ENCODE measurements around the gene SPTBN2. TPM values are rescaled to one million over a fixed set of nuclear protein-coding genes. Genes with fewer than 3 reads are reported as not detected.

The SPTBN2 gene
- total RNA-seq, 1 experiment from 2014 or later = 18.5 TPM

DNA sequence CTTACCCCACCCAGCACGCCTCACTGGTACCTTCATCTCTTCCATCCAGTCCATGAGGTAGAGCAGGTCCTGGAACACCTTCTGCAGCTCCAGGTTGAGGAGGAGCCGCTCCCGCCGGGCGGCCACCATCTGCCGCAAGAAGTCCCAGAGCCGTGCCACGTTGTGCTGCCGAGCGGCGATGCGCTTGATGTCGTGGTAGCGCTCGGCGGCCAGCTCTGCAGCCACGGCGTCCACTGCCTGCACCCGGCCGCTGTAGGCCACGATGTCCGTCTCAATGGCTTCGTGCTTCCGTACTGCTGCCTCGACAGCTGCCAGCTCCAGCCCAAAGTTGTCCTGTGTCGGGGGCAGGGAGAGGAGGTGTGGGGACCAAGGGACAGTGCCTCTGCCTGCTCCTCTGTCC is 21.5 kb downstream of the SPTBN2 start:
- CTCF ChIA-PET = no interaction called here
- TF ChIP-seq, protein P1, sequence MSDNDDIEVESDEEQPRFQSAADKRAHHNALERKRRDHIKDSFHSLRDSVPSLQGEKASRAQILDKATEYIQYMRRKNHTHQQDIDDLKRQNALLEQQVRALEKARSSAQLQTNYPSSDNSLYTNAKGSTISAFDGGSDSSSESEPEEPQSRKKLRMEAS (IDR thresholded peaks at IDR 0.05) = no peak
- TF ChIP-seq, protein P2, sequence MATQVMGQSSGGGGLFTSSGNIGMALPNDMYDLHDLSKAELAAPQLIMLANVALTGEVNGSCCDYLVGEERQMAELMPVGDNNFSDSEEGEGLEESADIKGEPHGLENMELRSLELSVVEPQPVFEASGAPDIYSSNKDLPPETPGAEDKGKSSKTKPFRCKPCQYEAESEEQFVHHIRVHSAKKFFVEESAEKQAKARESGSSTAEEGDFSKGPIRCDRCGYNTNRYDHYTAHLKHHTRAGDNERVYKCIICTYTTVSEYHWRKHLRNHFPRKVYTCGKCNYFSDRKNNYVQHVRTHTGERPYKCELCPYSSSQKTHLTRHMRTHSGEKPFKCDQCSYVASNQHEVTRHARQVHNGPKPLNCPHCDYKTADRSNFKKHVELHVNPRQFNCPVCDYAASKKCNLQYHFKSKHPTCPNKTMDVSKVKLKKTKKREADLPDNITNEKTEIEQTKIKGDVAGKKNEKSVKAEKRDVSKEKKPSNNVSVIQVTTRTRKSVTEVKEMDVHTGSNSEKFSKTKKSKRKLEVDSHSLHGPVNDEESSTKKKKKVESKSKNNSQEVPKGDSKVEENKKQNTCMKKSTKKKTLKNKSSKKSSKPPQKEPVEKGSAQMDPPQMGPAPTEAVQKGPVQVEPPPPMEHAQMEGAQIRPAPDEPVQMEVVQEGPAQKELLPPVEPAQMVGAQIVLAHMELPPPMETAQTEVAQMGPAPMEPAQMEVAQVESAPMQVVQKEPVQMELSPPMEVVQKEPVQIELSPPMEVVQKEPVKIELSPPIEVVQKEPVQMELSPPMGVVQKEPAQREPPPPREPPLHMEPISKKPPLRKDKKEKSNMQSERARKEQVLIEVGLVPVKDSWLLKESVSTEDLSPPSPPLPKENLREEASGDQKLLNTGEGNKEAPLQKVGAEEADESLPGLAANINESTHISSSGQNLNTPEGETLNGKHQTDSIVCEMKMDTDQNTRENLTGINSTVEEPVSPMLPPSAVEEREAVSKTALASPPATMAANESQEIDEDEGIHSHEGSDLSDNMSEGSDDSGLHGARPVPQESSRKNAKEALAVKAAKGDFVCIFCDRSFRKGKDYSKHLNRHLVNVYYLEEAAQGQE (IDR thresholded peaks at IDR 0.05; ENCODE audit: low read depth) = no peak
- TF ChIP-seq CEBPB (IDR thresholded peaks at IDR 0.05; ENCODE audit: low read depth) = no peak
- TF ChIP-seq CBX3 (IDR thresholded peaks at IDR 0.05; ENCODE audit: low read depth) = no peak
- TF ChIP-seq, protein P3, sequence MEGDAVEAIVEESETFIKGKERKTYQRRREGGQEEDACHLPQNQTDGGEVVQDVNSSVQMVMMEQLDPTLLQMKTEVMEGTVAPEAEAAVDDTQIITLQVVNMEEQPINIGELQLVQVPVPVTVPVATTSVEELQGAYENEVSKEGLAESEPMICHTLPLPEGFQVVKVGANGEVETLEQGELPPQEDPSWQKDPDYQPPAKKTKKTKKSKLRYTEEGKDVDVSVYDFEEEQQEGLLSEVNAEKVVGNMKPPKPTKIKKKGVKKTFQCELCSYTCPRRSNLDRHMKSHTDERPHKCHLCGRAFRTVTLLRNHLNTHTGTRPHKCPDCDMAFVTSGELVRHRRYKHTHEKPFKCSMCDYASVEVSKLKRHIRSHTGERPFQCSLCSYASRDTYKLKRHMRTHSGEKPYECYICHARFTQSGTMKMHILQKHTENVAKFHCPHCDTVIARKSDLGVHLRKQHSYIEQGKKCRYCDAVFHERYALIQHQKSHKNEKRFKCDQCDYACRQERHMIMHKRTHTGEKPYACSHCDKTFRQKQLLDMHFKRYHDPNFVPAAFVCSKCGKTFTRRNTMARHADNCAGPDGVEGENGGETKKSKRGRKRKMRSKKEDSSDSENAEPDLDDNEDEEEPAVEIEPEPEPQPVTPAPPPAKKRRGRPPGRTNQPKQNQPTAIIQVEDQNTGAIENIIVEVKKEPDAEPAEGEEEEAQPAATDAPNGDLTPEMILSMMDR (IDR thresholded peaks at IDR 0.05 in 2 of 3, conservative IDR thresholded peaks at IDR 0.05 in 1 of 3; ENCODE audit: borderline replicate concordance in 1 of 3, insufficient read depth in 1 of 3, low read depth in 2 of 3, low read length in 2 of 3) = no peak
- no peak for TF ChIP-seq ZFX (IDR thresholded peaks at IDR 0.05)
- no peak for TF ChIP-seq POLR2AphosphoS5 (IDR thresholded peaks at IDR 0.05; ENCODE audit: low read depth, low read length)
- TF ChIP-seq EZH2 (IDR thresholded peaks at IDR 0.05) = no peak
- TF ChIP-seq YY1 (IDR thresholded peaks at IDR 0.05; ENCODE audit: extremely low read depth, insufficient replicate concordance, low read depth, low read length) = no peak
- no peak for TF ChIP-seq TCF7L2 (IDR thresholded peaks at IDR 0.05; ENCODE audit: borderline replicate concordance, extremely low read depth, insufficient read depth, insufficient read length)
- TF ChIP-seq SP1 (IDR thresholded peaks at IDR 0.05; ENCODE audit: low read depth) = no peak
- no peak for TF ChIP-seq SRF (IDR thresholded peaks at IDR 0.05; ENCODE audit: low read depth)
- TF ChIP-seq FOSL1 (IDR thresholded peaks at IDR 0.05; ENCODE audit: low read depth) = no peak
- no peak for TF ChIP-seq ZNF274 (IDR thresholded peaks at IDR 0.05; ENCODE audit: low read depth, low read length)
- H3K4me2 ChIP-seq (ENCODE audit: low read length) = no peak overlapping the region

More for the DNA sequence above, 21.5 kb downstream of the SPTBN2 start:
- no peaks in the 10 kb centered on the region for H3K9me2 ChIP-seq (ENCODE audit: insufficient read depth)
- BruUV-seq (replicated peaks) = no TSS peak
- no peaks in the 10 kb centered on the region for H3K79me2 ChIP-seq (ENCODE audit: insufficient read depth, low read length)
- no peak overlapping the region for H2AFZ ChIP-seq (ENCODE audit: low read depth, low read length, poor library complexity, severe bottlenecking)
- ATAC-seq (no peak), DNase-seq (ENCODE audit: low read depth, low spot score) (no peak)
- H3K4me1 ChIP-seq (ENCODE audit: control insufficient read depth in 1 of 2, insufficient read depth in 2 of 2, low read length in 2 of 2) = peaks cover 0 to 3% of the 10 kb centered on the region in 2 experiments; a peak in 1 of 4 replicates
- H4K20me1 ChIP-seq (ENCODE audit: insufficient read depth) = no peaks in the 10 kb centered on the region
- no peak overlapping the region for H3K27ac ChIP-seq (ENCODE audit: low read depth, low read length)
- ChIA-PET RAD21 (ENCODE audit: low non-redundant PET in 1 of 2, low total read pairs in 2 of 2, uncharacterized antibody in 2 of 2, unreplicated experiment in 2 of 2) (no interaction called here), POLR2A (no interaction called here)
- no peak overlapping the region for H3K9ac ChIP-seq (ENCODE audit: low read length)
- no peaks in the 10 kb centered on the region for H3K9me3 ChIP-seq (ENCODE audit: control insufficient read depth in 1 of 2, insufficient read depth in 1 of 2, low read depth in 1 of 2, low read length in 2 of 2)
- no peaks in the 10 kb centered on the region for H3K27me3 ChIP-seq (ENCODE audit: insufficient read depth, low read length)
- no peaks in the 10 kb centered on the region; a peak in 1 of 4 replicates for H3K36me3 ChIP-seq (ENCODE audit: control insufficient read depth in 1 of 2, insufficient read depth in 2 of 2, low read length in 2 of 2)
- intact Hi-C loops (cut with micrococcal nuclease) = no loop called here
- no peak overlapping the region for H3K4me3 ChIP-seq (replicated peaks in 1 of 2; ENCODE audit: low read depth in 1 of 2, low read length in 2 of 2)

Measured in HCT116 (cell line).